Epithelial cell of proximal tubule (primary cell): ENCODE results near the gene SLC4A3. TPM values are rescaled to one million over a fixed set of nuclear protein-coding genes. Genes with fewer than 3 reads are reported as not detected.

Experiments
- DNase-seq: peaks from one replicate; pipeline ENCODE4 v3.0.0-alpha.2; 2011; ENCODE audit warnings: low read depth
- H3K4me3 ChIP-seq: 2 replicates; pipeline ENCODE4 v1.5.1; 2011; ENCODE audit warnings: low read depth, mild to moderate bottlenecking, low read length
- total RNA-seq: library from RNA; depleted of rRNA; stranded (reverse); fragments of >200 nt; gene quantifications from 2 replicates; pipeline ENCODE4 v1.2.3, GENCODE V29; 2015
- TF ChIP-seq, protein P1 (sequence below): conservative IDR thresholded peaks from 2 replicates; pipeline ENCODE4 v1.5.1; 2012; ENCODE audit warnings: low read depth, mild to moderate bottlenecking, low read length

The SLC4A3 gene
- total RNA-seq, 1 donor from 2014 or later, result 12.2 TPM

DNA sequence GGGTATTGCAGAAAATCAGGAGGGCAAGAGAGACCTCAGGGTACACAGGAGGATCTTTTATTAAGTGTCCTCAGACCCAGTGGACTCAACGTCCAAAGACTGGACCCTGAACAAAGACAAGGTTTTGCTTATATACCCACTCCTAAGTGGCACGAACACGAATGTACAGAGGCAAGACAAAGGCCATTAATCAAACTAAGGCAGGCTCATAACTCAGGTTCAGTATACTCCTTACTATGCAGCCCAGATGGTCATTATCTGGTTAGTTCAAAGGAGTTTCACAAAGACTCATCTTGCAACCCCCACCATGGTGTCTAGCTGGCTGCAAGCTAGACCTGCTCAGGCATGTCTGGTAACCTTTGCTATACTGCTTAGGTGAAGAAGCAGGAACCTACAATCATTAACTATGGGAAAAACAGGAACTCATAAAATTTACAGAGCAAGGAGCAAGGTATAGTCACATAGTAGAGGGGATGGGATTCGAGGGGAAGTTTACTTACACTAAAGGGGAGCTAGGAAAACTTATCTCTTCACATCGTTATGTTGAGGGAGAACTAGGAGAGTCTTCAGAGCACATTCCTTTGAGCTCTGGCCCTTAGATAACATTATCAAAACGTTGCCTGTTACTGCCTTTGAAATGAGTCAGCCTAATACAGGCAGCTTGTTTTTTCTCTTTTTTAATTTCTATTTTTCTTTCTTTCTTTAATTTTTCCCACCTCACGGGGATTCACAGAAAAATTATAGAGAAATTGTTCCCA, 33.9 kb downstream of the SLC4A3 start:
- TF ChIP-seq, protein P1, sequence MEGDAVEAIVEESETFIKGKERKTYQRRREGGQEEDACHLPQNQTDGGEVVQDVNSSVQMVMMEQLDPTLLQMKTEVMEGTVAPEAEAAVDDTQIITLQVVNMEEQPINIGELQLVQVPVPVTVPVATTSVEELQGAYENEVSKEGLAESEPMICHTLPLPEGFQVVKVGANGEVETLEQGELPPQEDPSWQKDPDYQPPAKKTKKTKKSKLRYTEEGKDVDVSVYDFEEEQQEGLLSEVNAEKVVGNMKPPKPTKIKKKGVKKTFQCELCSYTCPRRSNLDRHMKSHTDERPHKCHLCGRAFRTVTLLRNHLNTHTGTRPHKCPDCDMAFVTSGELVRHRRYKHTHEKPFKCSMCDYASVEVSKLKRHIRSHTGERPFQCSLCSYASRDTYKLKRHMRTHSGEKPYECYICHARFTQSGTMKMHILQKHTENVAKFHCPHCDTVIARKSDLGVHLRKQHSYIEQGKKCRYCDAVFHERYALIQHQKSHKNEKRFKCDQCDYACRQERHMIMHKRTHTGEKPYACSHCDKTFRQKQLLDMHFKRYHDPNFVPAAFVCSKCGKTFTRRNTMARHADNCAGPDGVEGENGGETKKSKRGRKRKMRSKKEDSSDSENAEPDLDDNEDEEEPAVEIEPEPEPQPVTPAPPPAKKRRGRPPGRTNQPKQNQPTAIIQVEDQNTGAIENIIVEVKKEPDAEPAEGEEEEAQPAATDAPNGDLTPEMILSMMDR, result no peak
- DNase-seq, result peak; percentile 66
- H3K4me3 ChIP-seq, result no peak overlapping the region

DNA sequence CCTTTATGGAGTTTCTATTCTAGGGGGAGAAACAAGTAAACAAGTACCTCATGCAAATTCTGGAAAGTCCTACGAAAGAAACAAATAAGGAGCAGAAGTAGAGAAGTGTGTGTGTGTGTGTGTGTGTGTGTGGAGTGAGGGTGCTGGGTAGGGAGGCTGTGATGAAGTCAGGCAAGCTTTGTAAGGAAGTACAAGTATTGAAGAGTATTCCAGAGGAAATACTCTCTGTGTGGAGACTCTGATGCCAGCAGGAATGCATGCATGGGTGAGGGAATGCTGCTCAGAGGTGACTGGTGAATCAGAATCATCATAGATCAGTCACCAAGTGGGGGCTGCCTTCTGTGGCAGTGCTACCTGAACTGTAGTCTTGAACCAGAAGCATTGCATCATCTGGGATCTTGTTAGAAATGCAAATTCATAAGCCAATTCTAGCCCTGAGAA, 34.5 kb downstream of the SLC4A3 start:
- H3K4me3 ChIP-seq, result no peak overlapping the region
- peak; percentile 89 for DNase-seq
- TF ChIP-seq, protein P1, result no peak

DNA sequence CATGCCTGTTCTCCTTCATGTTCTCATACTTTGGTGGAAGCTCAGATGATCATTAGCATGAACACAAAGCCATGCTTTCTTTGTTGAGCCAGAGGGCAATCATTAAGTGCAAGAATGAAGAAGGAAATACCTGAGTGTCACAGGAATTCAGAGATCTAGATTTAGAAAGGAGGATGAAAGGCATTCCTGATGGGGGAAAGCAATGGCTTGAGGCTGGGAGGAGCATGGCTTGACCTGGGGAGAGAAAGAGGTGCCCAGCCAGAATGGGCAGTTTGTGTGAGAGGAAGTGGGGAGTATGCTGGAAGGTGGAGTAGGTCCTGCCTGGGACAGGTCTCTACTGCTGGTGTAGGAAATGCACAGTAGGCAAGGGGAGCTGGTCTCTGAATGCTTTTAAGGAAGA, 35.1 kb downstream of the SLC4A3 start:
- no peak for DNase-seq
- TF ChIP-seq, protein P1, result no peak
- no peak overlapping the region for H3K4me3 ChIP-seq

DNA sequence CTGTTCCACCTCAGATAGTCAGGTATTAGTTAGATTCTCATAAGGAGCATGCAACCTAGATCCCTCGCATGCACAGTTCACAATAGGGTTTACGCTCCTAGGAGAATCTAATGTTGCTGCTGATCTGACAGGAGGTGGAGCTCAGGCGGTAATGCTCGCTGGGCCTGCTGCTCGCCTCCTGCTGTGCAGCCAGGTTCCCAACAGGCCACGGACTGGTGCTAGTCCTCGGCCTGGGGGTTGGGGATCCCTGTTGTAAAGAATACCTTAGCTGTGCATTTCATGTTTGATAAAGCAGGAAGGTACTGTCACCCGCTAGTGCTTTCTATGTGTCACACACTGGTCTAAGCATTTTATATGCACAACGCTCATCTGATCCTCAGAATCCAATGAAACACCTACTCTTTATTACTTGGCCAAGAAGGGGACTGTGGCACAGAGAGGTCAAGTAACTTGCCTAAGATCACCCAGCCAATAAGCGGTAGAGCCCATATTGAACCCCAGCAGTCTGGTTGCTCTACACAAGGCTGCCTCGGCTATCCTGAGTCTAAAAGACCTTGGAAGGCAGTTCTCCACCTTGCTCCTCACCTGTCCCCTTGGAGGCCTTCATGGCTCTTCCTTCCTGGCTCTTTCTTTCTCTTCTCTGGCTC, 35.8 kb downstream of the SLC4A3 start:
- DNase-seq, result no peak
- TF ChIP-seq, protein P1, result no peak
- H3K4me3 ChIP-seq, result no peak overlapping the region

DNA sequence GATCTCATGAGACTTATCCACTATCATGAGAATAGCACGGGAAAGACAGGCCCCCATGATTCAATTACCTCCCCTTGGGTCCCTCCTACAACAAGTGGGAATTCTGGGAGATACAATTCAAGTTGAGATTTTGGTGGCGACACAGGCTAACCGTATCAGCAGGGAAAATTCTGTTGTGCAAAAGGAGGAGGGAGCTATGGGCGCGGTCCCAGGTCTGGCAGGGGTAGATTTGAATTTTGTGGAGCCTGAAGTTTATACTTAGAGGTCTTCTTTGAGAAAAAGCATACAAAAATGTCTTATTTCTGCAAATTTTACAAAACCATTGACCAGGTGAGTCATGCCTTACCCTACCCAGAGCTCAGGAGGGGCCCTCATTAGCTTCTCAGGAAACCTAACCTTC, 36.6 kb downstream of the SLC4A3 start:
- no peak overlapping the region for H3K4me3 ChIP-seq
- TF ChIP-seq, protein P1, result no peak
- no peak for DNase-seq

DNA sequence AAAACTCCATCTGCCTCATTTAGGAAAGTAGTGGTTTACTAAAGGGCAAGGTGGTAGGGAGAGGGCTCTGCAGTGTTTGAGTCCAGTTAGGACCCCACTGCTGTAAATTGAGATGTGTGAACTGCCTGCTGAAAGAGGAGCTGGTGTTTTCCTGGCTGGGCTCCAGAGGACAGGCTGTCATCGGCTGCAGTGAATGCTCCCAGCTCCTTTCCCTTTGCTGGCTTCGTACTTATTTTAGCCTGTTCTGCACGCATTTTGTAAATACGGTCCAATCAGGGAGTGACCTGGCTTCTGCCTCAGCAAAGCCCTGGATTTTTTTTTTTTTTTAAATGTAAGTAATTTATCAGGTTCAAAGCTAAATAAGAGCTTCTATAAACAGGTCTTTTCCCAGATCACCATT, 37.5 kb downstream of the SLC4A3 start:
- TF ChIP-seq, protein P1, result no peak
- H3K4me3 ChIP-seq, result no peak overlapping the region
- DNase-seq, result no peak
